Astrocyte (in vitro differentiated cells and primary cell): Measurements from ENCODE around the gene EMC7. TPM values are rescaled to one million over a fixed set of nuclear protein-coding genes. Genes with fewer than 3 reads are reported as not detected.
"Not testable (repeated sequence)": the region's sequence is repeated elsewhere in the genome, so short reads cannot be mapped to it uniquely, and the experiment has no call there.

Experiments used
- DNase-seq: peaks from one replicate; pipeline ENCODE4 v3.0.0-alpha.2; 2010; ENCODE audit warnings: low read depth
- FAIRE-seq: peaks from 2 replicates; lab custom pipeline; 2011; peaks lifted over from hg19 to GRCh38; lab: Jason Lieb, UNC
- H2AFZ ChIP-seq: 2 replicates; pipeline ENCODE4 v1.6.0; 2012; ENCODE audit warnings: low read depth, low read length, inconsistent platforms
- H3K27ac ChIP-seq: 2 replicates; pipeline ENCODE4 v1.5.1; 2011; ENCODE audit warnings: low read depth, low read length, inconsistent platforms
- H3K27me3 ChIP-seq: 2 replicates; pipeline ENCODE4 v1.6.0; 2011; ENCODE audit warnings: low read length, inconsistent platforms; ENCODE audit not compliant: insufficient read depth
- H3K36me3 ChIP-seq: 2 replicates; pipeline ENCODE4 v1.5.1; 2011; ENCODE audit warnings: low read length, inconsistent platforms; ENCODE audit not compliant: insufficient read depth
- H3K4me1 ChIP-seq: 2 replicates; pipeline ENCODE4 v1.5.1; 2011; ENCODE audit warnings: low read length, inconsistent platforms; ENCODE audit not compliant: insufficient read depth
- H3K4me2 ChIP-seq: 2 replicates; pipeline ENCODE4 v1.6.0; 2012; ENCODE audit warnings: low read length, inconsistent platforms
- H3K4me3 ChIP-seq: 2 replicates; pipeline ENCODE4 v1.5.1; 2011; ENCODE audit warnings: low read depth, mild to moderate bottlenecking, low read length, inconsistent platforms; ENCODE audit not compliant: insufficient read depth
- H3K79me2 ChIP-seq: 2 replicates; pipeline ENCODE4 v1.6.0; 2012; ENCODE audit warnings: mild to moderate bottlenecking, low read length, inconsistent platforms; ENCODE audit not compliant: insufficient read depth
- H3K9ac ChIP-seq: 2 replicates; pipeline ENCODE4 v1.6.0; 2012; ENCODE audit warnings: mild to moderate bottlenecking, low read length, inconsistent platforms
- H3K9me3 ChIP-seq: 2 replicates; pipeline ENCODE4 v1.5.1; 2012; ENCODE audit warnings: low read depth, mild to moderate bottlenecking, low read length, inconsistent platforms; ENCODE audit not compliant: insufficient read depth
- H4K20me1 ChIP-seq: 2 replicates; pipeline ENCODE4 v1.6.0; 2012; ENCODE audit warnings: low read length, inconsistent platforms; ENCODE audit not compliant: insufficient read depth
- H3K27ac Mint-ChIP-seq: one replicate; pipeline ENCODE4 v1.8.0; 2021; ENCODE audit warnings: mild to moderate bottlenecking, mixed read lengths; ENCODE audit not compliant: unreplicated experiment
- H3K27me3 Mint-ChIP-seq: one replicate; pipeline ENCODE4 v1.8.0; 2021; ENCODE audit warnings: low read depth, mixed read lengths; ENCODE audit not compliant: unreplicated experiment
- H3K36me3 Mint-ChIP-seq: one replicate; pipeline ENCODE4 v1.8.0; 2021; ENCODE audit warnings: low read depth, mixed read lengths; ENCODE audit not compliant: unreplicated experiment
- H3K4me1 Mint-ChIP-seq: one replicate; pipeline ENCODE4 v1.8.0; 2021; ENCODE audit warnings: low read depth, mixed read lengths; ENCODE audit not compliant: unreplicated experiment
- H3K4me3 Mint-ChIP-seq: one replicate; pipeline ENCODE4 v1.8.0; 2021; ENCODE audit warnings: mild to moderate bottlenecking, moderate library complexity, mixed read lengths; ENCODE audit not compliant: unreplicated experiment
- H3K9me3 Mint-ChIP-seq: one replicate; pipeline ENCODE4 v1.8.0; 2021; ENCODE audit warnings: mild to moderate bottlenecking, mixed read lengths; ENCODE audit not compliant: unreplicated experiment
- CTCF ChIP-seq: IDR thresholded peaks from 2 replicates; pipeline ENCODE4 v1.5.1; 2011; ENCODE audit warnings: low read depth, mild to moderate bottlenecking, inconsistent platforms, low read length, moderate library complexity; ENCODE audit not compliant: insufficient read depth
- EZH2 ChIP-seq: IDR thresholded peaks from 2 replicates; pipeline ENCODE4 v1.6.1; 2012; ENCODE audit warnings: mild to moderate bottlenecking, low read length, inconsistent platforms; ENCODE audit not compliant: insufficient read depth
- total RNA-seq: library from RNA; stranded (reverse); gene quantifications from 2 replicates; pipeline ENCODE4 v1.2.1, GENCODE V29; 2021

The EMC7 gene
- total RNA-seq, 1 donor from 2014 or later: 120 TPM

- Histone ChIP-seq H4K20me1 (no peaks in the 10 kb centered on the region), H3K9ac (peak overlapping the region; percentile 10), H3K4me3 (no peak overlapping the region), H3K4me2 (peak overlapping the region; percentile 68), H2AFZ (no peak overlapping the region), H3K4me1 (peaks cover 9% of the 10 kb centered on the region), H3K27me3 (no peaks in the 10 kb centered on the region), H3K9me3 (no peaks in the 10 kb centered on the region), H3K36me3 (no peaks in the 10 kb centered on the region), H3K27ac (peak overlapping the region; percentile 70), H3K79me2 (no peaks in the 10 kb centered on the region)
- H3K4me1 Mint-ChIP-seq: peaks cover 3% of the 10 kb centered on the region
- no peak overlapping the region for H3K27ac Mint-ChIP-seq
- no peaks in the 10 kb centered on the region for H3K27me3 Mint-ChIP-seq
- no peaks in the 10 kb centered on the region for H3K36me3 Mint-ChIP-seq
- TF ChIP-seq EZH2: no peak
- no peak for TF ChIP-seq CTCF
- H3K4me3 Mint-ChIP-seq: no peak overlapping the region
- DNase-seq (peak; percentile 98), FAIRE-seq (peak; percentile 80)
- H3K9me3 Mint-ChIP-seq: peaks cover 1% of the 10 kb centered on the region
These were observed 21.1 kb upstream of the EMC7 start for GRCh38 chr15:34122771-34123183.

DNA sequence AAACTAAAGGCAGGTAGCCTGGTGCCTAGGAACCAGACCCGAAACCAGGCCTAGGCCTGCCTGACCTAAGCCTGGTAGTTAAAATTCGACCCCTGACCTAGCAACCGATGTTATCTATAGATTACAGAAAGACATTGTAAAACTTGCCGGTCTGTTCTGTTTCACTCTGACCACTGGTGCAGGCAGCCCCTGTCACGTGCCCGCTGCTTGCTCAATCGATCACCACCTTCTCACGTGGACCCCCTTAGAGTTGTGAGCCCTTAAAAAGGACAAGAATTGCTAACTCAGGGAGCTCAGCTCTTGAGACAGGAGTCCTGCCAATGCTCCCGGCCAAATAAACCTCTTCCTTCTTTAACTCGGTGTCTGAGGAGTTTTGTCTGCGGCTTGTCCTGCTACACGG lies 20.1 kb upstream of the EMC7 start:
- H3K4me2 ChIP-seq, H3K4me1 Mint-ChIP-seq, DNase-seq, H3K79me2 ChIP-seq, H3K9me3 ChIP-seq, H3K27ac Mint-ChIP-seq, H3K36me3 ChIP-seq, H4K20me1 ChIP-seq, H3K9me3 Mint-ChIP-seq, H3K4me3 Mint-ChIP-seq, H3K4me3 ChIP-seq, H3K27me3 Mint-ChIP-seq, H3K4me1 ChIP-seq, H3K36me3 Mint-ChIP-seq, FAIRE-seq, H3K9ac ChIP-seq, H3K27me3 ChIP-seq, H3K27ac ChIP-seq, H2AFZ ChIP-seq: not testable (repeated sequence)

DNA sequence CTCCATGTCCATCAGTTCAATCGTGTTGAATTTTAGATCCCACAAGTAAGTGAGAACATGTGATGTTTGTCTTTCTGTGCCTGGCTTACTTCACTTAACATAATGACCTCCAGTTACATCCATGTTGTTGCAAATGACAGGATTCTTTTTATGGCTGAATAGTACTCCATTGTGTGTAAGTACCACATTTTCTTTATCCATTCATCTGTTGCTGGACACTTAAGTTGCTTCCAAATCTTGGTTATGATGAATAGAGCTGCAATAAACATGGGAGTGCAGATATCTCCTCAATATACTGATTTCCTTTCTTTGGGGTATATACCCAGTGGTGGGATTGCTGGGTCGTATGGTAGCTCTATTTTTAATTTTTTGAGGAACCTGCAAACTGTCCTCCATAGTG lies 18.8 kb upstream of the EMC7 start:
- not testable (repeated sequence) for FAIRE-seq, H3K27ac Mint-ChIP-seq, H3K4me1 ChIP-seq, DNase-seq, H3K9me3 Mint-ChIP-seq, H3K9me3 ChIP-seq, H3K4me3 Mint-ChIP-seq, H3K27me3 Mint-ChIP-seq, H2AFZ ChIP-seq, H3K27ac ChIP-seq, H3K4me2 ChIP-seq, H3K9ac ChIP-seq, H3K27me3 ChIP-seq, H3K4me1 Mint-ChIP-seq, H4K20me1 ChIP-seq, H3K36me3 ChIP-seq, H3K36me3 Mint-ChIP-seq, H3K79me2 ChIP-seq, H3K4me3 ChIP-seq

GRCh38 chr15:34119291-34119690 lies 17.6 kb upstream of the EMC7 start:
- H3K27me3 ChIP-seq: no peaks in the 10 kb centered on the region
- H3K36me3 ChIP-seq: no peaks in the 10 kb centered on the region
- no peak overlapping the region for H3K27ac Mint-ChIP-seq
- no peaks in the 10 kb centered on the region for H3K4me1 Mint-ChIP-seq
- H3K4me3 Mint-ChIP-seq: no peak overlapping the region
- H3K27ac ChIP-seq: no peak overlapping the region
- no peaks in the 10 kb centered on the region for H3K27me3 Mint-ChIP-seq
- no peaks in the 10 kb centered on the region for H4K20me1 ChIP-seq
- no peaks in the 10 kb centered on the region for H3K9me3 ChIP-seq
- peaks cover 1% of the 10 kb centered on the region for H3K9me3 Mint-ChIP-seq
- DNase-seq (peak; percentile 18), FAIRE-seq (no peak)
- H2AFZ ChIP-seq: no peak overlapping the region
- TF ChIP-seq CTCF (no peak), EZH2 (no peak)
- H3K4me2 ChIP-seq: no peak overlapping the region
- H3K9ac ChIP-seq: no peak overlapping the region
- no peak overlapping the region for H3K4me3 ChIP-seq
- no peaks in the 10 kb centered on the region for H3K79me2 ChIP-seq
- peaks cover 9% of the 10 kb centered on the region for H3K4me1 ChIP-seq
- H3K36me3 Mint-ChIP-seq: peaks cover under 1% of the 10 kb centered on the region
